ENCODE data around the gene HECW1. TPM values are rescaled to one million over a fixed set of nuclear protein-coding genes. Genes with fewer than 3 reads are reported as not detected.

Gene HECW1
- total RNA-seq, 1 experiment from 2014 or later: 19.1 TPM

DNA sequence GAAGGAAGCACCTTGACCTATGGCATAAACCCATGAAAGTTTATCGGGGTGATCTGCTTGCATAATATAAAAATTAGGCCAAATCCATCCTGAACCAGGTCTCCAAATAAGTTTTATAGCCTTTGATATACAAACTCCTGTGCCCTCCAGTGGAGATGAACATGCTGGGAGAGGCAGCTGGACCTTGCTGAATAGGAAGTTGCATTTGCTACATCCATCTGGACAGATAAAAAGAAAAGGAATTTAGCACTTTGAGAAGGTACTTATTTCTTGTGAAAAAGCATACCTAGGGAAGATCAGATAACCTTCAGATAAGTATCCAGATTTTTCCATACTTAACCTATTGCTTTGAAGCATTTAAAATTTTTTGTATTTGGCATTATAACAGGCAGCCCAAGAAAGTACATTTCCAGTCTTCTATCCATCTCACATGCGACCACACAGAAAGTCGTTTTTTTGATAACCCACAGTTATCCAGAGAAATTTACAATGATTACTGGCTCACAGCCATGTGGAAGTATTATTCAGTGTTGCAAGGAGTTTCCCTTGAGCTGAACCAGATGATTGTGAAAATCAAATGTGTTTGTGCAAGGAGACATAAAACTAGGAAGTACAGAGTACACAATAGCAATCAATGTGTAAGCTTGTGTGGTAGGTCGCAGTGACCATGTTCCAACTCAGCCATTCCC lies 346.0 kb downstream of the HECW1 start:
- DNase-seq (ENCODE audit: low read depth in 1 of 2, low spot score in 2 of 2): no peak
- H3K4me1 ChIP-seq (replicated peaks): peaks cover 3% of the 10 kb centered on the region; the same call in 1 of the 2 replicates
- no peaks in the 10 kb centered on the region for H3K9me3 ChIP-seq (replicated peaks)
- no peak overlapping the region for H3K4me3 ChIP-seq
- H3K27ac ChIP-seq: no peak overlapping the region
- no peaks in the 10 kb centered on the region for H3K27me3 ChIP-seq (replicated peaks)
- no peaks in the 10 kb centered on the region for H3K36me3 ChIP-seq

DNA sequence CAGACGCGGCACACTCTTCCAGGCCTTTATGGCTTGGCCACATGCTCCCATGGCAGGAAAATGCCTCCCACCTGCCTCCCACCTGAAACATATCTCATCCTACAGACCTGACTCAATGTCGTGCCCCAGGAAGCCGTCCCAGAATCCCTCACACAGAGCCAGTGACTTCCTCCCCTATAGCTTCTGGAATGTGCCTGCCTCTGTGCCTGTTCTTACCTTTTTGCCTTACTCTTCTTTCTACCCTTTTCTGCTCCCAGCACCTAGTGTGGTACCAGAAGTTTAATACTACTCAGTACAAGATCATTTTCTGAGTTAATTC lies 346.5 kb downstream of the HECW1 start:
- no peak overlapping the region for H3K27ac ChIP-seq
- no peak for DNase-seq (ENCODE audit: low read depth in 1 of 2, low spot score in 2 of 2)
- no peaks in the 10 kb centered on the region for H3K9me3 ChIP-seq (replicated peaks)

DNA sequence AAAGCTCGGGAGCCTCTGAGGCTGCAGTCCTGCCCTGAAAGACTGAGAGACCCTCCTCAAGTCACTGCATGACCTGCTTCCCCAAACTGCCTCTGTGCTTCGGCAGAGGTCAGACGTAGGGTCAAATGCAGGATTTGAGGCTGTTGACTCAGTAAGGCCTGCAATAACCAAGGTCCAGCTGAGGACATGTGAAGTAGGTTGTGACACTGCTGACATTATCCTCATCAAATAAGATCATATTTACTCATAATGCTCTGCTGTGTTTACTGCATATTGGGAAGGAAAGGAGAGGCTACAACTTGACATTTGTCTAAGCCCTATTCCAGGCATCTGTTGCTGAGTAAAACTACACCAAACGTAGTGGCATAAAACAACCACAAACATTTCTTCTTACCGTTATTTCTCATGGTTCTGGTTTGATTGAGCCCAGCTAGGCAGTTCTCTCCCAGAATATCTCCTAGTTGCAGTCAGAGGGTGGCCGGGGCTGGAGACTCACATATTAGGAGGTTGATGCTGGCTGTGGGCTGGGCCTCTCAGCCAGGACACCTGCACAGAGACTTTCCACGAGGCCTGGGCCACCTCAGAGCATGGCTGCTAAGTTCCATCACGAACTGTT lies 348.4 kb downstream of the HECW1 start:
- Histone ChIP-seq H3K4me3 (no peak overlapping the region), H3K27me3 (replicated peaks) (no peaks in the 10 kb centered on the region), H3K9me3 (replicated peaks) (no peaks in the 10 kb centered on the region), H3K36me3 (no peaks in the 10 kb centered on the region), H3K27ac (no peak overlapping the region), H3K4me1 (replicated peaks) (no peaks in the 10 kb centered on the region)
- no peak for DNase-seq (ENCODE audit: low read depth in 1 of 2, low spot score in 2 of 2)

More for the DNA sequence above, 346.5 kb downstream of the HECW1 start:
- H3K4me1 ChIP-seq (replicated peaks): peaks cover 3% of the 10 kb centered on the region; the same call in 1 of the 2 replicates
- no peaks in the 10 kb centered on the region for H3K27me3 ChIP-seq (replicated peaks)
- no peaks in the 10 kb centered on the region for H3K36me3 ChIP-seq
- H3K4me3 ChIP-seq: no peak overlapping the region

DNA sequence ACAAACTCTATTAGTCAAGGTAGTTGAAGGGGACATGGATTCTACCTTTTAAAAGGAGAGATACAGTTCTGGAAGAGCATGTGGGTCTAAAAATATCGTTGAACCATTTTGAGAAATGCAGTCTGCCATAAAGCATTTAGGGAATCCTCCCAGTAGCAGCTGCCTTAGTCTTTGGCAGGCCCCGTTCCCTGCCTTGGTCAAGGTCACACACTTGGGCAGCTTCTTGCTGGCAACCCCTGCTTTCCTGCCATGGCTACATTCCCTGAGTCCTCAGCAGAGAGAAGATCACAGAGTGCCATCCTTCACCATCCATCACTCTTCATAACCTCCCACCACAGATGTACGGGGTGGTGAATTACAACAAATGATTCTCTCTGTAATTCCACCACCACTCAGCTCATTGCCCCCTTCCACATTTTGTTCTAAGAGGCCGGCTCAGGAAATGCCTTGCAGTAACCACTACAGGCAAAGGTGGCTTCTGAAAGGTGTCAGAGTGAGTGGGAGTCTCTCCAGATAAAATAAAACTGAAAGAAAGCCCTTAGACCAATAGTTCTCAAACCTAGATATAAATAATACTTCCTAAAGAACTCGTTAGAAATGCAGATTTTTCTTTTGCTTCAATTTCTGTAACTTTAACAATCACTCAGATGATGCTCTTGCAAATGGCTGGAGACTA lies 349.0 kb downstream of the HECW1 start:
- no peaks in the 10 kb centered on the region for H3K27me3 ChIP-seq (replicated peaks)
- H3K4me3 ChIP-seq: no peak overlapping the region
- no peaks in the 10 kb centered on the region for H3K4me1 ChIP-seq (replicated peaks)
- no peaks in the 10 kb centered on the region for H3K9me3 ChIP-seq (replicated peaks)
- no peak for DNase-seq (ENCODE audit: low read depth in 1 of 2, low spot score in 2 of 2)
- H3K27ac ChIP-seq: no peak overlapping the region
- no peaks in the 10 kb centered on the region for H3K36me3 ChIP-seq

DNA sequence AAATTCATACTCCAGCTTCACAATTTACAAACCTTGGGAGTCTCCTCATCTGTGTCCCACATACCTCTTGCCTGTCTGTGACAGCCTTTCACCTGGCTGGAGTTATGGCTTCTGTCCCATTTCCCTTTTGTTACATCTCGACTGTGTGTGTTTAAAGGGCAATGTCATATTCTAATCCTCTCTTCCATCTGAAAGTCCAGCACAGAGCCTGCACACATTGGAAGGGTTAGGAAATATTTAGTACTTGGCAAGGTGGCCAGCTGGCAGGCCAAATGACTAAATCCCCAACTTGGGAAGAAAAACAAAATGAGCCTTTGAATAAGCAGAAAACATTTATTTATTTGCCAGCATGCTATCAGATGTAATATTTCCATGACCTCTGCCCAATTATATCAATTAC lies 350.4 kb downstream of the HECW1 start:
- H3K9me3 ChIP-seq (replicated peaks): no peaks in the 10 kb centered on the region
- H3K36me3 ChIP-seq: no peaks in the 10 kb centered on the region
- H3K27ac ChIP-seq: no peak overlapping the region
- no peaks in the 10 kb centered on the region for H3K4me1 ChIP-seq (replicated peaks)
- no peaks in the 10 kb centered on the region for H3K27me3 ChIP-seq (replicated peaks)
- H3K4me3 ChIP-seq: no peak overlapping the region
- DNase-seq (ENCODE audit: low read depth in 1 of 2, low spot score in 2 of 2): no peak

DNA sequence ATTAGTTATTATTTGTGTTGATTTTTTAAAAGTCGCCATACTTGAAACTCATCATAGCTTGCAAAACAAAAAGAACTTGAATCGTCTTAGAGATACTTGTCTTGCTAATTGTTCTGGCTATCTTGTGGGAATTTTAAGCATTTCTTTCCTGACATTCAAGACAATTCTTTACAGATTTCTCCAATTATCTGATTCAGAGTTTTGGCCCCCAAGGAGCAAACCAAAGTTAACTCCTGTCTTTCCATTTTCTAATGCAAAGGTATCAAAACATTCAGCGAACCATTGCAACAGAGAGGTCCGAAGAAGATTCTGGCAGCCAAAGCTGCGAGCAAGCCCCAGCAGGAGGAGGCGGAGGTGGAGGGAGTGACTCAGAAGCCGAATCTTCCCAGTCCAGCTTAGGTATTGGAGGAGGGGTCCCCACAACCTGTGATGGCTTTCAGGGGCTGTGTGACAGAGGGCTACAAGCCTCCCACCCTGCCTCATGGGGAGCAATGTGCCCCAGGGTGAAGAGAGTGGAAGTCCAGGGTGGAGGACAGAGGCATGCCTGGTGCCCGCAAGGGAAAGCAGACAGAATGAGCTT lies 351.0 kb downstream of the HECW1 start:
- DNase-seq (ENCODE audit: low read depth in 1 of 2, low spot score in 2 of 2): no peak
- no peaks in the 10 kb centered on the region for H3K27me3 ChIP-seq (replicated peaks)
- no peaks in the 10 kb centered on the region for H3K9me3 ChIP-seq (replicated peaks)
- no peaks in the 10 kb centered on the region for H3K4me1 ChIP-seq (replicated peaks)
- no peaks in the 10 kb centered on the region for H3K36me3 ChIP-seq
- H3K27ac ChIP-seq: no peak overlapping the region
- H3K4me3 ChIP-seq: no peak overlapping the region

DNA sequence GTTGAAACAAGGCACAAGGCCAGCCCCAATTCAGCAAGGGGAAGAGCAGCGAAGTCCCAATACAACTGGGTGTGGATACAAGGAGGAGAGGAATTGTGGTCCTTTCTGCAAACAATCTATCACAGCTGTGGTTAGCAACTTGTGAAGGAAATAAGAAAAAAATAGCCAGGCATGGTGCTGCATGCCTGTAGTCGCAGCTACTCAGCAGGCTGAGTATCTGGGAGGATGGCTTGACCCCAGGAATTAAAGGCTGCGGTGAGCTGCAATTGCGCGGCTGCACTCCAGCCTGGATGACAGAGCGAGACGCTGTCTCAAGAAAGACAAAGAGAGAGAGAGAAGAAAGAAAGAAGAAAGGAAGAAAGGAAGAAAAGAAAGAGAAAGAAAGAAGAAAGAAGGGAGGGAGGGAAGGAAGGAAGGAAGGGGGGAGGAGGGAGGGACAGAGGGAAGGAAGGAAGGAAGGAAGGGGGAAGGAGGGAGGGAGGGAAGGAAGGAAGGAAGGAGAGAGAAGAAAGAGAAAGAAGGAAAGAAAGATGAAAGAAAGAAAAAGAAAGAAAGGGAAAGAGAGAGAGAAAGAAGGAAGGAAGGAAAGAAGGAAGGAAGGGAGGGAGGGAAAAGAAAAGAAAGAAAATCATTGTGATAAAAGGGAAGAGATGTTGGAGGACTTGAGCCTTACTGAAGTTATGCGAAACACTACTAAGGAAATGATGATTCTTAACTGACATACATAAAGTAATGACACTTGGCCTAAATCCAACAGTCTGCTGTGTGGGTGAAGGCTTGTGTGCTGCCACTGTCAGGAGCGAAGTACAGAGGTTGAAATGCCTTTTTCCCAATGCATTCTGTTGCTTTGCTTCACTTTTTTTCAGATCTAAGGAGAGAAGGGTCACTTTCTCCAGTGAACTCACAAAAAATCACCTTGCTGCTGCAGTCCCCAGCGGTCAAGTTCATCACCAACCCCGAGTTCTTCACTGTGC lies 353.4 kb downstream of the HECW1 start:
- H3K36me3 ChIP-seq: no peaks in the 10 kb centered on the region
- H3K4me3 ChIP-seq: no peak overlapping the region
- H3K4me1 ChIP-seq (replicated peaks): no peaks in the 10 kb centered on the region
- no peaks in the 10 kb centered on the region for H3K9me3 ChIP-seq (replicated peaks)
- no peak overlapping the region for H3K27ac ChIP-seq
- no peak for DNase-seq (ENCODE audit: low read depth in 1 of 2, low spot score in 2 of 2)
- H3K27me3 ChIP-seq (replicated peaks): no peaks in the 10 kb centered on the region

DNA sequence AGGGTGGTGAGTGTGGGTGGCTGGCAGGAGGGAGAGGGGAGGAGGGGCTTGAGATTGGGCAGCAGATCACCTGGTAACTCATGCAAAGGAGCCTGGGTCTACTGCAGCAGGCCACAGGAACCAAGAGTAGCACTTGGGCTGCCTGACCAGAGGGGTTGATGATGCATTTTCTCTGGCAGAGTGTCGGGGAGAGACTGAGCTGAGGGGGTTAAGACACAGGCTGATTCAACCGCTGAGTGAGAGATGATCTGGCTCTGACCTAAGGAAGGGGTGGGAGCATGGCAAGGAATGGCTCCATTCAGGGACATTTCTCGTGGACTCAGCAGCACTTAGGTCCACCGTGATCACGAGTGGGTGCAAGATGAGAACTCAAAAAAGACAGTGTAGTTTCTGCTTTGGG lies 355.0 kb downstream of the HECW1 start:
- Histone ChIP-seq H3K4me1 (replicated peaks) (no peaks in the 10 kb centered on the region), H3K27ac (no peak overlapping the region)

DNA sequence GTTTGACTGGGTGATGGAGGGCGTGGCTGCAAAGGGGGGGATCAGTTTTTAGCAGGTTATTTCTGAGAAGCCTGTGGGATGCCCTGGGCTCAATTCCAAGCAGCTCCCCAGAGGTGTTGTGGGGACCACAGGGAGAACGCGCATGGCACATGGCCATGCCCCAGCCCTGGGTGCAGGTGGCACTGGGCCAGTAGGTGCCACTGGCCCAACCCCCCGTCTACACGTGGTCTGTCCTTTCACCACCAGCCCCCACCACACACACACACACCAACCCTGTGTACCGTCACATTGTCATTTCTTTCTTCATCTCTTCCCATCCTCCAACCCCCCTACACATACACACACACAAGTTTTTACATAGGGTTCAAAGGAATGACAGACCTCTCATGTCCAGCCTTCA lies 355.4 kb downstream of the HECW1 start:
- Histone ChIP-seq H3K27ac (no peak overlapping the region), H3K9me3 (replicated peaks) (no peaks in the 10 kb centered on the region), H3K36me3 (no peaks in the 10 kb centered on the region), H3K4me1 (replicated peaks) (no peaks in the 10 kb centered on the region), H3K27me3 (replicated peaks) (no peaks in the 10 kb centered on the region), H3K4me3 (no peak overlapping the region)
- DNase-seq (ENCODE audit: low read depth in 1 of 2, low spot score in 2 of 2): no peak

More for the DNA sequence above, 355.0 kb downstream of the HECW1 start:
- Histone ChIP-seq H3K36me3 (no peaks in the 10 kb centered on the region), H3K9me3 (replicated peaks) (no peaks in the 10 kb centered on the region), H3K27me3 (replicated peaks) (no peaks in the 10 kb centered on the region), H3K4me3 (no peak overlapping the region)
- DNase-seq (ENCODE audit: low read depth in 1 of 2, low spot score in 2 of 2): no peak

DNA sequence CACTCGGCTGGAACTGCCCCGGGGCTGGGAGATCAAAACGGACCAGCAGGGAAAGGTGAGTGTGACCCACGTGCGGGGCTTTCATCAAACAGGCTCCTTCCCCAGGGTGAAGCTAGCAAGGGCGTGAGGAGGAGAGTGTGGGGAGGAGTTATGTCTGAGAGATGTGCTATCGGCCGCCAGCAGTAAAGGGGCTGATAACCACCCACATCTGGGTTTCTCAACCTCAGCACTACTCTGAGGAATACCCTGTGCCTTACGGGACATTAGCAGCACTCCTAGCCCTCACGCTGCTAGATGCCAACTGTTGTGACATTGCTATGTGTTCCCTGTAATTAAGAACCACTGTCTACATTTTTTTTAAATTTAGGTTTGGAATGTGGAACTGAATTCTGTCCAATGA lies 356.6 kb downstream of the HECW1 start:
- no peak overlapping the region for H3K4me3 ChIP-seq
- H3K9me3 ChIP-seq (replicated peaks): no peaks in the 10 kb centered on the region
- H3K4me1 ChIP-seq (replicated peaks): no peaks in the 10 kb centered on the region
- H3K36me3 ChIP-seq: no peaks in the 10 kb centered on the region
- no peak overlapping the region for H3K27ac ChIP-seq
- DNase-seq (ENCODE audit: low read depth in 1 of 2, low spot score in 2 of 2): no peak
- no peaks in the 10 kb centered on the region for H3K27me3 ChIP-seq (replicated peaks)

DNA sequence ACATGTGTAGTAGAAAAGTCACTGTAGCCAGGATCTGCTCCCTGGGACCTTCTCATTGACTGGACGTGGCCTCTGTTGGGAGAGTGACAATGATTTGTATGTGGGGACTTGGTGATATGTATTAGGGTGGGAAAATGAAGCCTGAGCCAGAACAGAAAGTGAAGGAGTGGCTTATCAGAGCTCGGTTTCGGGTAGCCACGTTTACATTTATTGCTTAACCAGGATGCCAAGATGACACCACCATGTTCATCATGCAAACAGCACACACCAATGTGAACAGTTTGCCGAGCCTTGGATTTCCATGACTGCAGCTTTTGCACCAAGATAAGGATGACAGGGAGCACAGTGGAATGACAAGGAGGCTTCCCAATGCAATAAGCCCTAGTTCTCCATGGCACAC lies 357.7 kb downstream of the HECW1 start:
- H3K4me1 ChIP-seq (replicated peaks): no peaks in the 10 kb centered on the region
- H3K4me3 ChIP-seq: no peak overlapping the region
- no peaks in the 10 kb centered on the region for H3K36me3 ChIP-seq
- no peaks in the 10 kb centered on the region for H3K9me3 ChIP-seq (replicated peaks)
- no peaks in the 10 kb centered on the region for H3K27me3 ChIP-seq (replicated peaks)
- DNase-seq (ENCODE audit: low read depth in 1 of 2, low spot score in 2 of 2): no peak
- H3K27ac ChIP-seq: no peak overlapping the region

DNA sequence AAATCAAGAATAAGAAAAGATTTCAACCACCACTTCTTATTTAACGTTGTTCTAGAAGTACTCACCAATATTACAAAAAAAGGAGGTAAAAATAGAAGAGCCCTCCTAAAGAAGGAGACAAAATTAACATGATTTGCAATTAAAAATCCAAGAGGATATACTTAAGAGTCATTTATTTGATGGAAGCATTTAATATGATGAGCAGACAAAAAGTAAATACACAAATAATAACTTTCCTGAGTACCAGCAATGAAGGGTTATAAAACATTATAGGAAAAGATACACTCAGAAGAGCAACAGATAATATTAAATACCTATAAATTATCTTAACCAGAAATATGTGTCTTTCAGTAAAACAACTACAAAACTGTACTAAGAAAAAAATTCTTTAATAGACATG lies 363.5 kb downstream of the HECW1 start:
- Histone ChIP-seq H3K4me1 (replicated peaks) (no peaks in the 10 kb centered on the region), H3K27me3 (replicated peaks) (no peaks in the 10 kb centered on the region), H3K27ac (no peak overlapping the region), H3K9me3 (replicated peaks) (no peaks in the 10 kb centered on the region), H3K4me3 (no peak overlapping the region), H3K36me3 (no peaks in the 10 kb centered on the region)
- no peak for DNase-seq (ENCODE audit: low read depth in 1 of 2, low spot score in 2 of 2)

DNA sequence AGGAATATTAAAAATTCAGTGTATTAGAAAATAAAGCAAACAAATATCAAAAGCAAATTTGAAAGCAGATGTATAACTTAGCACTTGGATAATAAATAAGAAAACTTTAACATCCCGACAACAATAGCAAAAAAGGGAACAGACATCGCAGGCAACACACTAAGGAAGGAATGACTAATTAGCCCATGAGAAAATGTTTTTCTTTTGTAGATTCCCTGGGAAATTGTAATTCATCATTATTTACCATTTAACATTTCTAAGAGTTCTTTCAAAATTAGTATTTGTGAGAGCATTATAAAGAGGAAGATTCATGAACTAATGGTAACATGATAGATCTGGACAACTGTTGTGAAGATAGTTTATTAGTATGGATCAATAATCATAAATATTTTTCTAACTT lies 364.4 kb downstream of the HECW1 start:
- Histone ChIP-seq H3K4me1 (replicated peaks) (no peaks in the 10 kb centered on the region; the same call in 1 of the 2 replicates), H3K27ac (no peak overlapping the region), H3K27me3 (replicated peaks) (no peaks in the 10 kb centered on the region), H3K4me3 (no peak overlapping the region), H3K9me3 (replicated peaks) (no peaks in the 10 kb centered on the region), H3K36me3 (no peaks in the 10 kb centered on the region)
- no peak for DNase-seq (ENCODE audit: low read depth in 1 of 2, low spot score in 2 of 2)
